ENCODE results near the gene ANKZF1. TPM values are rescaled to one million over a fixed set of nuclear protein-coding genes. Genes with fewer than 3 reads are reported as not detected.

ANKZF1 gene
- total RNA-seq: 51.6 TPM

GRCh38 chr2:219229305-219230058, at the start of gene ANKZF1, which contains the start of gene ATG9A:
TSS of gene ANKZF1 (plus strand) at chr2:219229806. CDS start at chr2:219230258, 452 bp downstream.
TSS of gene ATG9A (minus strand) at chr2:219229636. CDS start at chr2:219228024, 1,612 bp downstream.

GRCh38 chr2:219206328-219207133, 23.1 kb upstream of the ANKZF1 start, which contains the start of gene ZFAND2B:
TSS of gene ZFAND2B (plus strand) at chr2:219206782. CDS start at chr2:219206988, 206 bp downstream.

GRCh38 chr2:219218732-219219701, 10.6 kb upstream of the ANKZF1 start, which contains the start of gene ABCB6:
TSS of gene ABCB6 (minus strand) at chr2:219218958. CDS start at chr2:219218673, 285 bp downstream.

GRCh38 chr2:219245148-219245898, 15.7 kb downstream of the ANKZF1 start, which contains the start of the genes GLB1L and STK16:
TSS of gene GLB1L (minus strand) at chr2:219245444. CDS start at chr2:219243573, 1,871 bp downstream.
TSS of gene STK16 (plus strand) at chr2:219245479. CDS start at chr2:219246000, 521 bp downstream.

GRCh38 chr2:219252900-219253752, 23.5 kb downstream of the ANKZF1 start, which contains the start of gene TUBA4B:
TSS of gene TUBA4B (plus strand) at chr2:219253243. CDS start at chr2:219253408, 165 bp downstream.

GRCh38 chr2:219253753-219254589, 24.4 kb downstream of the ANKZF1 start, which contains the start of gene TUBA4A:
TSS of gene TUBA4A (minus strand) at chr2:219253918. CDS start at chr2:219253858, 60 bp downstream.

GRCh38 chr2:219279151-219279915, 49.7 kb downstream of the ANKZF1 start, which contains the start of gene DNAJB2:
TSS of gene DNAJB2 (plus strand) at chr2:219279366. CDS start at chr2:219279834, 468 bp downstream.

Other genes with a start within 250 kb of the ANKZF1 start
- gene FEV, start 244.6 kb upstream of the ANKZF1 start, total RNA-seq: 1.3 TPM
- gene CRYBA2, start 236.4 kb upstream of the ANKZF1 start, total RNA-seq: not detected
- 0.23 TPM for gene CFAP65, start 188.3 kb upstream of the ANKZF1 start, total RNA-seq
- gene IHH, start 168.9 kb upstream of the ANKZF1 start, total RNA-seq: 1.5 TPM
- 15.2 TPM for gene NHEJ1, start 69.0 kb upstream of the ANKZF1 start, total RNA-seq
- 6.9 TPM for gene SLC23A3, start 59.8 kb upstream of the ANKZF1 start, total RNA-seq
- 39.4 TPM for gene CNPPD1, start 52.9 kb upstream of the ANKZF1 start, total RNA-seq
- gene RETREG2, start 51.5 kb upstream of the ANKZF1 start, total RNA-seq: 64.3 TPM
- 27.9 TPM for gene ZFAND2B, start 23.0 kb upstream of the ANKZF1 start, total RNA-seq
- 28.1 TPM for gene ABCB6, start 10.8 kb upstream of the ANKZF1 start, total RNA-seq
- 53.7 TPM for gene ATG9A, start 170 bp upstream of the ANKZF1 start, total RNA-seq
- 15.2 TPM for gene GLB1L, start 15.6 kb downstream of the ANKZF1 start, total RNA-seq
- gene STK16, start 15.7 kb downstream of the ANKZF1 start, total RNA-seq: 24.2 TPM
- not detected for gene TUBA4B, start 23.4 kb downstream of the ANKZF1 start, total RNA-seq
- 16.5 TPM for gene TUBA4A, start 24.1 kb downstream of the ANKZF1 start, total RNA-seq
- gene DNAJB2, start 49.6 kb downstream of the ANKZF1 start, total RNA-seq: 56.4 TPM
- gene PTPRN, start 79.6 kb downstream of the ANKZF1 start, total RNA-seq: 0.88 TPM
- gene RESP18, start 102.9 kb downstream of the ANKZF1 start, total RNA-seq: not detected
- gene DNPEP, start 158.1 kb downstream of the ANKZF1 start, total RNA-seq: 64.8 TPM
- gene DES, start 188.6 kb downstream of the ANKZF1 start, total RNA-seq: 582 TPM
- gene SPEG, start 205.0 kb downstream of the ANKZF1 start, total RNA-seq: 39.6 TPM

All from metanephros (tissue), 1 donor.